GM12878 (cell line): Measurements from ENCODE around the gene PPME1. TPM values are rescaled to one million over a fixed set of nuclear protein-coding genes. Genes with fewer than 3 reads are reported as not detected.

ENCODE experiments used
- ATAC-seq: fragments of 200-7000 bp; cut with Tn5 transposase; 3 replicates; pipeline ENCODE4 v1.9.1; 2020; ENCODE audit warnings: mild to moderate bottlenecking, moderate library complexity
- BruUV-seq: library from RNA; stranded (reverse); fragments of 400-500 nt; replicated peaks from 2 replicates; lab custom pipeline; 2021; lab: Mats Ljungman, UMichigan
- CTCF ChIA-PET: fragments of 300-600 bp; sonication (Branson Sonifier 250); formaldehyde crosslinking; extraction: SDS; loops from one replicate; lab custom pipeline; 2021; ENCODE audit warnings: inconsistent platforms; lab: Yijun Ruan, JAX
- POLR2A ChIA-PET: fragments of 350-600 bp; formaldehyde crosslinking; extraction: SDS; loops from one replicate; lab custom pipeline; 2021; ENCODE audit warnings: inconsistent platforms; lab: Charles Lee
- RAD21 ChIA-PET: fragments of 300-600 bp; sonication (Branson Sonifier 250); formaldehyde crosslinking; loops from one replicate; lab custom pipeline; 2023; ENCODE audit warnings: antibody characterized with exemption; ENCODE audit not compliant: unreplicated experiment; lab: Charles Lee
- SMC1A ChIA-PET: fragments of 300-600 bp; sonication (Branson Sonifier 250); formaldehyde crosslinking; loops from one replicate; lab custom pipeline; 2023; ENCODE audit not compliant: unreplicated experiment, uncharacterized antibody; lab: Charles Lee
- DNase-seq: peaks from one replicate; pipeline ENCODE4 v3.0.0-alpha.2; 2011; ENCODE audit warnings: low read depth, low spot score
- FAIRE-seq: peaks from 3 replicates; lab custom pipeline; 2011; peaks lifted over from hg19 to GRCh38; lab: Jason Lieb, UNC
- H2AFZ ChIP-seq: 2 replicates; pipeline ENCODE4 v1.6.0; 2011; ENCODE audit warnings: low read depth, low read length, control low read depth; ENCODE audit not compliant: control insufficient read depth
- H3K27ac ChIP-seq: 2 replicates; pipeline ENCODE4 v1.5.1; 2011; ENCODE audit warnings: control low read depth; ENCODE audit not compliant: control insufficient read depth, insufficient read depth
- H3K27me3 ChIP-seq, 2 experiments: replicated peaks in 1 of 2; 2 replicates each; pipeline versions ENCODE4 v1.6.0 to v1.6.1; 2011; ENCODE audit warnings: low read length in 1 of 2; ENCODE audit not compliant: control insufficient read depth in 2 of 2, insufficient read depth in 2 of 2
- H3K36me3 ChIP-seq, 2 experiments: 2 replicates each; pipeline ENCODE4 v1.5.1; 2011; ENCODE audit warnings: low read length in 1 of 2; ENCODE audit not compliant: control insufficient read depth in 2 of 2, insufficient read depth in 2 of 2
- H3K4me1 ChIP-seq: 2 replicates; pipeline ENCODE4 v1.6.1; 2011; ENCODE audit warnings: mild to moderate bottlenecking, low read length, moderate library complexity, mixed read lengths; ENCODE audit not compliant: control insufficient read depth, insufficient read depth
- H3K4me2 ChIP-seq: 2 replicates; pipeline ENCODE4 v1.6.0; 2011; ENCODE audit warnings: control low read depth; ENCODE audit not compliant: control insufficient read depth, insufficient read depth
- H3K4me3 ChIP-seq: fragments of 200-600 bp; sonication (generic); 2 replicates; pipeline ENCODE4 v1.5.1; 2016
- H3K79me2 ChIP-seq: 2 replicates; pipeline ENCODE4 v1.6.0; 2011; ENCODE audit warnings: low read length; ENCODE audit not compliant: control insufficient read depth, insufficient read depth
- H3K9ac ChIP-seq: 2 replicates; pipeline ENCODE4 v1.8.0; 2011; ENCODE audit warnings: low read length, control low read depth, mixed read lengths; ENCODE audit not compliant: control insufficient read depth, insufficient read depth
- H3K9me3 ChIP-seq: replicated peaks from 3 replicates; pipeline ENCODE4 v1.5.1; 2011; ENCODE audit warnings: mild to moderate bottlenecking, low read length; ENCODE audit not compliant: control insufficient read depth, insufficient read depth
- H4K20me1 ChIP-seq: 2 replicates; pipeline ENCODE4 v1.6.0; 2011; ENCODE audit not compliant: control insufficient read depth, insufficient read depth
- ATF7 ChIP-seq: fragments of 450-650 bp; IDR thresholded peaks from 2 replicates; pipeline ENCODE4 v1.6.1; 2016; ENCODE audit warnings: low read depth, mild to moderate bottlenecking
- CBFB ChIP-seq: IDR thresholded peaks from 2 replicates; pipeline ENCODE4 v1.6.1; 2016; ENCODE audit warnings: antibody characterized with exemption, low read depth
- CHD1 ChIP-seq: IDR thresholded peaks from 2 replicates; pipeline ENCODE4 v1.6.1; 2012; ENCODE audit warnings: low read depth, low read length, improper control_type of control experiment
- CREM ChIP-seq: IDR thresholded peaks from 2 replicates; pipeline ENCODE4 v1.6.1; 2014; ENCODE audit warnings: antibody characterized with exemption, low read depth
- DPF2 ChIP-seq: fragments of 450-650 bp; IDR thresholded peaks from 2 replicates; pipeline ENCODE4 v1.6.1; 2017; ENCODE audit warnings: mild to moderate bottlenecking
- EGR1 ChIP-seq, 2 experiments: IDR thresholded peaks; 1 replicate in 1 of 2; 2 replicates in 1 of 2; pipeline ENCODE4 v1.6.1; 2011 to 2012; ENCODE audit warnings: low read depth in 2 of 2, low read length in 2 of 2, borderline replicate concordance in 1 of 2, mild to moderate bottlenecking in 1 of 2, moderate library complexity in 1 of 2
- HDAC6 ChIP-seq: fragments of 200-600 bp; sonication (generic); IDR thresholded peaks from one replicate; pipeline ENCODE4 v1.8.0; 2017; ENCODE audit warnings: antibody characterized with exemption; ENCODE audit not compliant: unreplicated experiment
- JUNB ChIP-seq: IDR thresholded peaks from 2 replicates; pipeline ENCODE4 v1.6.1; 2016; ENCODE audit warnings: antibody characterized with exemption, mild to moderate bottlenecking
- MTA3 ChIP-seq: IDR thresholded peaks from 2 replicates; pipeline ENCODE4 v1.6.1; 2012; ENCODE audit warnings: low read length, inconsistent platforms, borderline replicate concordance
- MYC ChIP-seq: IDR thresholded peaks from 2 replicates; pipeline ENCODE4 v1.6.1; 2011; ENCODE audit warnings: mild to moderate bottlenecking, low read length, moderate library complexity, inconsistent platforms; ENCODE audit not compliant: insufficient read depth, insufficient replicate concordance, insufficient read length, severe bottlenecking
- RAD21 ChIP-seq: IDR thresholded peaks from 2 replicates; pipeline ENCODE4 v1.6.1; 2011; ENCODE audit warnings: mild to moderate bottlenecking, low read depth, low read length, moderate library complexity; ENCODE audit not compliant: insufficient read depth
- SMAD1 ChIP-seq: fragments of 450-650 bp; IDR thresholded peaks from 2 replicates; pipeline ENCODE4 v1.6.1; 2018; ENCODE audit warnings: mild to moderate bottlenecking, low read depth; ENCODE audit not compliant: partially characterized antibody
- SRF ChIP-seq, 2 experiments: IDR thresholded peaks; 2 replicates each; pipeline ENCODE4 v1.6.1; 2011; ENCODE audit warnings: low read depth in 2 of 2, low read length in 2 of 2, mild to moderate bottlenecking in 1 of 2, moderate library complexity in 1 of 2
- SUZ12 ChIP-seq: fragments of 200-600 bp; sonication (generic); IDR thresholded peaks from one replicate; pipeline ENCODE4 v1.6.1; 2018; ENCODE audit warnings: antibody characterized with exemption, mild to moderate bottlenecking; ENCODE audit not compliant: unreplicated experiment
- TAF1 ChIP-seq: IDR thresholded peaks from 2 replicates; pipeline ENCODE4 v1.6.1; 2011; ENCODE audit warnings: mild to moderate bottlenecking, low read depth, low read length, borderline replicate concordance
- TCF7 ChIP-seq: IDR thresholded peaks from 2 replicates; pipeline ENCODE4 v1.6.1; 2014; ENCODE audit warnings: antibody characterized with exemption, borderline replicate concordance
- ZNF622 ChIP-seq: fragments of 450-650 bp; IDR thresholded peaks from 2 replicates; pipeline ENCODE4 v1.6.1; 2017; ENCODE audit warnings: mild to moderate bottlenecking, inconsistent platforms
- WGBS: methylation state at CpG from one replicate; pipeline ENCODE4 v1.1.6; 2016; ENCODE audit warnings: low lambda C conversion rate; ENCODE audit not compliant: insufficient replicate concordance, insufficient coverage; ENCODE audit errors: missing lambda C conversion rate; 5-methylcytosine and 5-hydroxymethylcytosine counted together
- in situ Hi-C: fragments of 300-500 bp; cut with MboI; formaldehyde crosslinking; loops from 9 replicates; pipeline ENCODE4 v1.14.3; 2018; ENCODE audit warnings: mixed read lengths
- intact Hi-C: fragments of 100-400 bp; cut with micrococcal nuclease; formaldehyde crosslinking; loops from one replicate; pipeline ENCODE4 v1.14.2; 2022; ENCODE audit not compliant: unreplicated experiment
- polyA plus RNA-seq, 11 experiments: library from polyadenylated mRNA; depleted of rRNA in 4 of 11; unstranded in 6 of 11; stranded (reverse) in 5 of 11; fragments of >200 nt; fragmentation: Nextera tagmentation in 4 of 11; fragmentation: Illumina TruSeq in 1 of 11; extraction: Ambion mirVana in 4 of 11; extraction: Trizol in 1 of 11; gene quantifications; 1 replicate in 1 of 11; 2 replicates in 10 of 11; pipeline versions ENCODE4 v1.2.1 to v1.2.3, GENCODE V29; 2011 to 2016; ENCODE audit warnings: inconsistent platforms in 2 of 11, missing spikeins in 2 of 11, low read depth in 1 of 11
- total RNA-seq, 4 experiments: library from RNA; depleted of rRNA in 3 of 4; stranded (reverse); fragments of >200 nt in 3 of 4; fragmentation: Illumina TruSeq in 1 of 4; extraction: Trizol in 1 of 4; gene quantifications; 2 replicates each; pipeline versions ENCODE4 v1.2.1 to v1.2.3, GENCODE V29; 2013 to 2021
- TF ChIP-seq, protein P1 (sequence below): IDR thresholded peaks from 2 replicates; pipeline ENCODE4 v1.6.1; 2011; ENCODE audit warnings: borderline replicate concordance, low read depth, mild to moderate bottlenecking, moderate library complexity, low read length; ENCODE audit not compliant: insufficient read depth, poor library complexity, severe bottlenecking
- TF ChIP-seq, protein P2 (sequence below): IDR thresholded peaks from 2 replicates; pipeline ENCODE4 v1.6.1; 2012; ENCODE audit warnings: low read length, inconsistent platforms

The PPME1 gene
- total and polyA plus RNA-seq, 10 of the 15 experiments (the other 5 are each of a cell fraction or from before 2014, with no cell fraction given) = 3.1 to 51.4 (median 20.8) TPM

DNA sequence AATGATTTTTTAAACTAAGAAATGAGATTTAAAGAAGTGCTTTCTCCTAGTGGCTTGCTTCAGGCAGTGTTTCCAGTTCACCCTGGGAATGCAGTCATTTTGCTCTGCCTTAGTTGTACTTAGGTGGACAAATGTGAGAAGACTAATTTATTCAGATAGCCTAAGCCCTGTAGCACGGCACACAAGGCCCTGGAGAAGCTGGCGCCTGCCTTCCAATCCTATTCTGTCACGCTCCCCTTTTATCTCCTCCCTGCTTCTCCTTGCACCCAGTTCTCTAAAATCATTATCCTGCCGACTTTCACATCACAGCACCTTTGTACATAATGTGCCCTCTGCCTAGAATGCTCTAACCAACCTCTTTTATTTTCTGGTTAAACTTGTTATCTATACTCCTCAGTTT, 64.0 kb downstream of the PPME1 start:
- CTCF ChIA-PET = no interaction called here

DNA sequence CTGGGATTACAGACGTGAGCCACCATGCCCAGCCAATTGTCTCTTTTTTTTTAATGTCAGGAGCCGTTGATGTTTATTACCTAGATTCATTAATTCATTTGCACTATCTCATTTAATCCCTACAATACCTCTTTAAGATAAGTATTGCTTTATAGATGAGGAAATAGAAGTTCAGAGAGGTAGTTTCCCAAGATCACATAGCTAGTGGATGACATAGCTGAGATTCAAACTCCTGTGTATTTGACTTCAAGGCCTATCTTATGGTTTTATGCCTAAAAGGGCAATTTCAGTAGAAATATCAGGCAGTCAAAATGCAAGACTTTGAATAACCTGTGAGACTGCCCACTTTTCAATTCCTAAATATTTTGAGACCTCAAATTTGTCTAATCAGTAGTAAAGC, 66.5 kb downstream of the PPME1 start:
- FAIRE-seq (no peak), DNase-seq (no peak), ATAC-seq (no peak)
- no peaks in the 10 kb centered on the region for H3K9me3 ChIP-seq
- no peaks in the 10 kb centered on the region for H4K20me1 ChIP-seq
- intact Hi-C loops (no loop called here), in situ Hi-C loops (no loop called here)
- ChIA-PET POLR2A (no interaction called here), SMC1A (interaction anchor here (0.6 to 1.3 kb wide), 4 partner anchors 14 to 425 kb away, joined by 3 read pairs; no protein-coding TSS in a partner anchor), CTCF (interaction anchor here (0.7 to 2.9 kb wide), 3 partner anchors 15 to 410 kb away, joined by 3 to 11 read pairs (median 3); no protein-coding TSS in a partner anchor), RAD21 (interaction anchor here (1.4 kb wide), 1 partner anchor 273 kb away, joined by 3 read pairs; no protein-coding TSS in a partner anchor)
- no peaks in the 10 kb centered on the region for H3K27me3 ChIP-seq
- 100% methylated on average over 2 of the region's 2 CpGs for WGBS
- H3K27ac ChIP-seq = no peak overlapping the region
- no peaks in the 10 kb centered on the region for H3K79me2 ChIP-seq
- H3K4me1 ChIP-seq = no peaks in the 10 kb centered on the region
- H3K4me3 ChIP-seq = no peak overlapping the region
- TF ChIP-seq, protein P1, sequence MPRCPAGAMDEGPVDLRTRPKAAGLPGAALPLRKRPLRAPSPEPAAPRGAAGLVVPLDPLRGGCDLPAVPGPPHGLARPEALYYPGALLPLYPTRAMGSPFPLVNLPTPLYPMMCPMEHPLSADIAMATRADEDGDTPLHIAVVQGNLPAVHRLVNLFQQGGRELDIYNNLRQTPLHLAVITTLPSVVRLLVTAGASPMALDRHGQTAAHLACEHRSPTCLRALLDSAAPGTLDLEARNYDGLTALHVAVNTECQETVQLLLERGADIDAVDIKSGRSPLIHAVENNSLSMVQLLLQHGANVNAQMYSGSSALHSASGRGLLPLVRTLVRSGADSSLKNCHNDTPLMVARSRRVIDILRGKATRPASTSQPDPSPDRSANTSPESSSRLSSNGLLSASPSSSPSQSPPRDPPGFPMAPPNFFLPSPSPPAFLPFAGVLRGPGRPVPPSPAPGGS = no peak
- TF ChIP-seq TAF1 (no peak), SUZ12 (no peak), SMAD1 (no peak), CBFB (no peak), HDAC6 (no peak), TCF7 (no peak), SRF (IDR thresholded peaks at IDR 0.05; ENCODE audit: low read depth in 2 of 2, low read length in 2 of 2) (no peak), MTA3 (no peak), RAD21 (no peak), DPF2 (no peak), ATF7 (no peak), CHD1 (no peak), JUNB (no peak)
- TF ChIP-seq, protein P2, sequence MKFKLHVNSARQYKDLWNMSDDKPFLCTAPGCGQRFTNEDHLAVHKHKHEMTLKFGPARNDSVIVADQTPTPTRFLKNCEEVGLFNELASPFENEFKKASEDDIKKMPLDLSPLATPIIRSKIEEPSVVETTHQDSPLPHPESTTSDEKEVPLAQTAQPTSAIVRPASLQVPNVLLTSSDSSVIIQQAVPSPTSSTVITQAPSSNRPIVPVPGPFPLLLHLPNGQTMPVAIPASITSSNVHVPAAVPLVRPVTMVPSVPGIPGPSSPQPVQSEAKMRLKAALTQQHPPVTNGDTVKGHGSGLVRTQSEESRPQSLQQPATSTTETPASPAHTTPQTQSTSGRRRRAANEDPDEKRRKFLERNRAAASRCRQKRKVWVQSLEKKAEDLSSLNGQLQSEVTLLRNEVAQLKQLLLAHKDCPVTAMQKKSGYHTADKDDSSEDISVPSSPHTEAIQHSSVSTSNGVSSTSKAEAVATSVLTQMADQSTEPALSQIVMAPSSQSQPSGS = no peak
- peaks cover 0 to 8% of the 10 kb centered on the region in 2 experiments; a peak in 2 of 4 replicates for H3K36me3 ChIP-seq
- BruUV-seq = no TSS peak
- no peak overlapping the region for H3K9ac ChIP-seq
- no peak overlapping the region for H2AFZ ChIP-seq
- no peak overlapping the region for H3K4me2 ChIP-seq

More for the DNA sequence above, 64.0 kb downstream of the PPME1 start:
- intact Hi-C loops (no loop called here), in situ Hi-C loops (no loop called here)
- H3K36me3 ChIP-seq = peaks cover 0 to 8% of the 10 kb centered on the region in 2 experiments; a peak in 2 of 4 replicates
- POLR2A ChIA-PET = interaction anchor here (0.6 kb wide), 1 partner anchor 269 kb away, joined by 3 read pairs; no protein-coding TSS in a partner anchor
- H4K20me1 ChIP-seq = no peaks in the 10 kb centered on the region
- WGBS = 97% methylated on average over 4 of the region's 4 CpGs
- no peak overlapping the region for H3K9ac ChIP-seq
- no peak for FAIRE-seq
- no peaks in the 10 kb centered on the region for H3K9me3 ChIP-seq
- ATAC-seq = no peak
- H3K27me3 ChIP-seq = no peaks in the 10 kb centered on the region
- no peaks in the 10 kb centered on the region for H3K79me2 ChIP-seq
- SMC1A ChIA-PET = no interaction called here
- H2AFZ ChIP-seq = no peak overlapping the region
- no TSS peak for BruUV-seq
- no peak for DNase-seq
- no peaks in the 10 kb centered on the region for H3K4me1 ChIP-seq
- TF ChIP-seq ZNF622 (no peak), MYC (no peak), CREM (no peak), EGR1 (IDR thresholded peaks at IDR 0.05; ENCODE audit: borderline replicate concordance in 1 of 2, low read depth in 2 of 2, low read length in 2 of 2) (no peak)
- H3K27ac ChIP-seq = no peak overlapping the region
- RAD21 ChIA-PET = no interaction called here
- no peak overlapping the region for H3K4me3 ChIP-seq
- no peak overlapping the region for H3K4me2 ChIP-seq
